Measurements from ENCODE around the gene NCAPG2. TPM values are rescaled to one million over a fixed set of nuclear protein-coding genes. Genes with fewer than 3 reads are reported as not detected.
"Not testable (repeated sequence)": the region's sequence is repeated elsewhere in the genome, so short reads cannot be mapped to it uniquely, and the experiment has no call there.

The NCAPG2 gene
- total and polyA plus RNA-seq, 10 of the 15 experiments (the other 5 are each of a cell fraction or from before 2014, with no cell fraction given) = 11.2 to 78.2 (median 49.2) TPM

- no peak for TF ChIP-seq PKNOX1 (IDR thresholded peaks at IDR 0.05)
- no peak for TF ChIP-seq WRNIP1 (IDR thresholded peaks at IDR 0.05; ENCODE audit: borderline replicate concordance, low read depth, low read length)
- no peak for TF ChIP-seq SMAD1 (IDR thresholded peaks at IDR 0.05; ENCODE audit: low read depth, partially characterized antibody)
- TF ChIP-seq EP300 (IDR thresholded peaks at IDR 0.05; ENCODE audit: borderline replicate concordance in 1 of 2, control insufficient read depth in 1 of 2, low read depth in 2 of 2, low read length in 2 of 2) = no peak
- TF ChIP-seq RB1 (IDR thresholded peaks at IDR 0.05; ENCODE audit: borderline replicate concordance) = no peak
These were observed 5.3 kb downstream of the NCAPG2 start (continued) for GRCh38 chr7:158699341-158699740.

DNA sequence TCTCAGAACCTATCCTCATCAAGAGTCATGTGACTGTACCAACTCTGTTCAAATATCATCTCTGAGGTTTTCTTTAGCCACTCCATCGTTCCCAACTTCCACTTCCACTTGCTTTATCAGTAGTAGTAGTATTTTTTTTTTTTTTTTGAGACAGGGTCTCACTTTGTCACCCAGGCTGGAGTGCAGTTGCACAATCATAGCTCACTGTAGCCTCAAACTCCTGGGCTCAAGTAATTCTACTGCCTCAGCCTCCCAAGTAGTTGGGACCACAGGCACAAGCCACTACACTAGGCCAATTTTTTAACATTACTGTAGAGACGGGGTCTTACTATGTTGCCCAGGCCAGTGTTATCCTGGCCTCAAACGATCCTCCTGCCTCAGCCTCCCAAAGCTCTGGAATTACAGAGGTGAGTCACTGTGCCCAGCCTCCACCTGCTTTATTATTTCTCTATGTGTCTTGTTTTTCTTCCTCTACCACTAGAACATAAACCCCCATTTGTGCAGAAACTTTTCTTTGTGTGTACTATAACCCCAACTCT is 5.9 kb downstream of the NCAPG2 start:
- BruUV-seq (replicated peaks) = no TSS peak
- CTCF ChIA-PET = interaction anchor here (0.9 to 7.0 kb wide), 2 partner anchors 276 to 279 kb away, joined by 3 to 78 read pairs; no protein-coding TSS in a partner anchor

DNA sequence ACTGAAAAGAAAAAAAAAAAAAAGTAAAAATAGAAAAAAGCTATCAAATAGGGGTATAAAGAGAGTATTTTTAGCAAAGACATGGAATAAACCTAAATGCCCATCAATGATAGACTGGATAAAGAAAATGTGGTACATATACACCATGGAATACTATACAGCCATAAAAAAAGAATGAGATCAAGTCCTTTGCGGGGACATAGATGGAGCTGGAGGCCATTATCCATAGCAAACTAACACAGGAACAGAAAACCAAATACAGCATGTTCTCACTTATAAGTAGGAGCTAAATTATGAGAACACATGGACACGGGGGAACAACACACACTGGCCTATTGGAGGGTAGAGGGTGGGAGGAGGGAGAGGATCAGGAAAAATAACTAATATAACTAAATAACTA is 7.0 kb downstream of the NCAPG2 start:
- H3K27ac ChIP-seq (ENCODE audit: control insufficient read depth, insufficient read depth); H3K9ac ChIP-seq (ENCODE audit: control insufficient read depth, insufficient read depth, low read length); H3K4me2 ChIP-seq (ENCODE audit: control insufficient read depth, insufficient read depth); ATAC-seq; H3K4me1 ChIP-seq (ENCODE audit: control insufficient read depth, insufficient read depth, low read length); BruUV-seq (replicated peaks); H4K20me1 ChIP-seq (ENCODE audit: control insufficient read depth, insufficient read depth); intact Hi-C loops (cut with micrococcal nuclease; ENCODE audit: unreplicated experiment); H3K9me3 ChIP-seq (replicated peaks; ENCODE audit: control insufficient read depth, insufficient read depth, low read length); H3K27me3 ChIP-seq (replicated peaks in 1 of 2; ENCODE audit: control insufficient read depth in 2 of 2, insufficient read depth in 2 of 2, low read length in 1 of 2); DNase-seq (ENCODE audit: low read depth, low spot score); POLR2A ChIA-PET; FAIRE-seq; H3K4me3 ChIP-seq; H2AFZ ChIP-seq (ENCODE audit: control insufficient read depth, low read depth, low read length): not testable (repeated sequence)
- in situ Hi-C loops (cut with MboI) = loop anchor here (5.0 kb wide), 1 partner anchor 280 kb away; no protein-coding TSS in a partner anchor
- ChIA-PET SMC1A (ENCODE audit: uncharacterized antibody, unreplicated experiment) (interaction anchor here (0.7 to 8.2 kb wide), 3 partner anchors 36 to 280 kb away, joined by 3 to 62 read pairs (median 3); no protein-coding TSS in a partner anchor), CTCF (interaction anchor here (0.9 to 7.0 kb wide), 3 partner anchors 129 to 280 kb away, joined by 3 to 78 read pairs (median 3); no protein-coding TSS in a partner anchor), RAD21 (ENCODE audit: unreplicated experiment) (interaction anchor here (5.6 kb wide), 1 partner anchor 280 kb away, joined by 59 read pairs; no protein-coding TSS in a partner anchor)
- WGBS (ENCODE audit: insufficient coverage, insufficient replicate concordance, low lambda C conversion rate, missing lambda C conversion rate) = 91% methylated on average over 2 of the region's 2 CpGs
- Histone ChIP-seq H3K79me2 (ENCODE audit: control insufficient read depth, insufficient read depth, low read length) (peaks cover 36% of the 10 kb centered on the region), H3K36me3 (ENCODE audit: control insufficient read depth in 2 of 2, insufficient read depth in 2 of 2, low read length in 1 of 2) (peaks cover 10 to 12% of the 10 kb centered on the region in 2 experiments; a peak in 3 of 4 replicates)

More for the DNA sequence above, 5.9 kb downstream of the NCAPG2 start:
- Histone ChIP-seq H3K4me3 (no peak overlapping the region), H4K20me1 (ENCODE audit: control insufficient read depth, insufficient read depth) (no peaks in the 10 kb centered on the region), H3K36me3 (ENCODE audit: control insufficient read depth in 2 of 2, insufficient read depth in 2 of 2, low read length in 1 of 2) (peaks cover 10 to 12% of the 10 kb centered on the region in 2 experiments; a peak in 3 of 4 replicates), H2AFZ (ENCODE audit: control insufficient read depth, low read depth, low read length) (no peak overlapping the region), H3K4me1 (ENCODE audit: control insufficient read depth, insufficient read depth, low read length) (peaks cover 2% of the 10 kb centered on the region), H3K9ac (ENCODE audit: control insufficient read depth, insufficient read depth, low read length) (no peak overlapping the region), H3K9me3 (replicated peaks; ENCODE audit: control insufficient read depth, insufficient read depth, low read length) (no peaks in the 10 kb centered on the region; the same call in 2 of the 3 replicates), H3K27me3 (replicated peaks in 1 of 2; ENCODE audit: control insufficient read depth in 2 of 2, insufficient read depth in 2 of 2, low read length in 1 of 2) (no peaks in the 10 kb centered on the region), H3K79me2 (ENCODE audit: control insufficient read depth, insufficient read depth, low read length) (peaks cover 47% of the 10 kb centered on the region), H3K4me2 (ENCODE audit: control insufficient read depth, insufficient read depth) (no peak overlapping the region), H3K27ac (ENCODE audit: control insufficient read depth, insufficient read depth) (no peak overlapping the region)
- intact Hi-C loops (cut with micrococcal nuclease; ENCODE audit: unreplicated experiment) = no loop called here
- DNase-seq (ENCODE audit: low read depth, low spot score) = no peak
- ChIA-PET POLR2A (interaction anchor here (0.7 kb wide), 1 partner anchor 46 kb away, joined by 3 read pairs; no protein-coding TSS in a partner anchor), SMC1A (ENCODE audit: uncharacterized antibody, unreplicated experiment) (interaction anchor here (0.7 to 8.2 kb wide), 3 partner anchors 34 to 279 kb away, joined by 3 to 62 read pairs (median 3); no protein-coding TSS in a partner anchor), RAD21 (ENCODE audit: unreplicated experiment) (interaction anchor here (5.6 kb wide), 1 partner anchor 279 kb away, joined by 59 read pairs; no protein-coding TSS in a partner anchor)
- 98% methylated on average over 3 of the region's 3 CpGs for WGBS (ENCODE audit: insufficient coverage, insufficient replicate concordance, low lambda C conversion rate, missing lambda C conversion rate)
- ATAC-seq = no peak
- in situ Hi-C loops (cut with MboI) = loop anchor here (5.0 kb wide), 1 partner anchor 279 kb away; no protein-coding TSS in a partner anchor
- no peak for FAIRE-seq
- no peak for TF ChIP-seq SUZ12 (IDR thresholded peaks at IDR 0.05; ENCODE audit: unreplicated experiment)
- TF ChIP-seq RELA (IDR thresholded peaks at IDR 0.05; ENCODE audit: borderline replicate concordance, partially characterized antibody) = no peak
